Heart right ventricle (tissue), 16 donors: ENCODE measurements around the gene CTPS1. TPM values are rescaled to one million over a fixed set of nuclear protein-coding genes. Genes with fewer than 3 reads are reported as not detected.

Experiments used
- ATAC-seq, 8 donors: fragments of 200-7000 bp; cut with Tn5 transposase; one replicate each; pipeline ENCODE4 v1.9.1; 2020; ENCODE audit warnings: mild to moderate bottlenecking in 8 of 8, moderate library complexity in 8 of 8, moderate number of reproducible peaks in 1 of 8
- DNase-seq, 2 donors: peaks; one replicate each; pipeline ENCODE4 v3.0.0-alpha.2; 2020
- H3K27ac ChIP-seq, 10 donors: fragments of 200-600 bp; sonication (generic) in 2 of 10; one replicate each; pipeline versions ENCODE4 v1.5.0 to v1.8.0; 2020 to 2022; ENCODE audit warnings: mild to moderate bottlenecking in 3 of 10
- H3K27me3 ChIP-seq, 7 donors: fragments of 200-600 bp; one replicate each; pipeline ENCODE4 v1.8.0; 2021 to 2022; ENCODE audit warnings: mild to moderate bottlenecking in 2 of 7
- H3K36me3 ChIP-seq, 9 donors: fragments of 200-600 bp; sonication (generic) in 1 of 9; one replicate each; pipeline versions ENCODE4 v1.5.0 to v1.8.0; 2020 to 2022; ENCODE audit warnings: mild to moderate bottlenecking in 2 of 9
- H3K4me1 ChIP-seq, 9 donors: fragments of 200-600 bp; sonication (generic) in 1 of 9; one replicate each; pipeline versions ENCODE4 v1.5.0 to v1.8.0; 2020 to 2022; ENCODE audit warnings: mild to moderate bottlenecking in 4 of 9
- H3K4me3 ChIP-seq, 10 donors: fragments of 200-600 bp; sonication (generic) in 2 of 10; one replicate each; pipeline versions ENCODE4 v1.5.0 to v1.8.0; 2020 to 2022; ENCODE audit warnings: mild to moderate bottlenecking in 7 of 10, moderate library complexity in 2 of 10
- H3K9me3 ChIP-seq, 11 donors: fragments of 200-600 bp in 10 of 11; sonication (generic) in 2 of 11; one replicate each; pipeline versions ENCODE4 v1.5.0 to v1.8.0; 2013 to 2022; ENCODE audit warnings: mild to moderate bottlenecking in 2 of 11, control low read depth in 1 of 11, moderate library complexity in 1 of 11
- CTCF ChIP-seq, 9 donors: fragments of 200-600 bp; sonication (generic) in 2 of 9; IDR thresholded peaks; one replicate each; pipeline versions ENCODE4 v1.5.0 to v1.8.0; 2021 to 2022; ENCODE audit warnings: antibody characterized with exemption in 9 of 9, mild to moderate bottlenecking in 5 of 9, moderate library complexity in 1 of 9
- WGBS, 2 donors: extraction: QIAGEN DNeasy Blood & Tissue Kit; methylation state at CpG; one replicate each; pipeline ENCODE4 v1.1.7; 2013; ENCODE audit warnings: inconsistent platforms in 1 of 2; 5-methylcytosine and 5-hydroxymethylcytosine counted together
- intact Hi-C, 10 donors: fragments of 100-400 bp; cut with DNase I; formaldehyde crosslinking; loops; one replicate each; pipeline versions ENCODE4 v1.11.1 to v1.14.2; 2022
- polyA plus RNA-seq, 2 donors: library from polyadenylated mRNA; stranded (reverse); fragments of 200-250 nt; gene quantifications; one replicate each; pipeline ENCODE4 v1.2.3, GENCODE V29; 2013
- total RNA-seq, 10 donors: library from RNA; stranded (reverse); fragmentation: NEBNext Ultra II Directional in 3 of 10; extraction: Animal tissue kit (Norgen Biotek cat#: 25700) in 3 of 10; gene quantifications; one replicate each; pipeline versions ENCODE4 v1.2.1 to v1.2.4, GENCODE V29; 2021 to 2023
- donor health status: Arrhythmogenic right ventricular cardiomyopathy.
- donor health status: ischemic (EF 13 %, LVEDD 7.1; RV severe dilation, severe dysfunction).
- donor health status: healthy with polysubstance abuse.
- donor health status: DM: no; HTN: yes; CAD: no.
- donor health status: DM: no; HTN: no; CAD: no.
- donor health status: ischemic (EF 25% LVEDD 6.9; RV normal size, moderate dysfunction).
- donor health status: ischemic (EF 25% LVEDD 5.7; RV mildly dilated, moderate dysfunction).
- donor health status: healthy.
- donor health status: DM: yes; HTN: yes; CAD: no.
- donor health status: Ischemic cardiomyopathy.
- donor health status: ischemic (EF 35%, LVEDD 5.7; RV mildly dilated, moderate dysfunction).
- donor health status: nonischemic (EF 11% LVEDD 7.7; RV severe dilation, severe dysfunction).
- donor health status: DM: yes; HTN: yes; CAD: no.
- donor health status: PGD.
- donor health status: ischemic (EF 29% LVEDD 5.4; RV normal size, mild dysfunction).
- donor health status: nonischemic (EF 23%, LVEDD 6.1; RV moderate dilation, normal function).

The CTPS1 gene
- total and polyA plus RNA-seq, 12 donors = 4.6 to 12.1 (median 7.1) TPM

GRCh38 chr1:40980068-40980452 is 564 bp downstream of the CTPS1 start:
- Histone ChIP-seq H3K27me3 (no peaks in the 10 kb centered on the region), H3K4me3 (peak overlapping the region in 9 of 10 donors; percentile 67 to 91 (median 72)), H3K27ac (peak overlapping the region; percentile 79 to 94 (median 89)), H3K4me1 (peaks cover 0 to 32% (median 16%) of the 10 kb centered on the region in 9 donors), H3K36me3 (peaks cover 0 to 20% (median 0%) of the 10 kb centered on the region in 9 donors), H3K9me3 (no peaks in the 10 kb centered on the region)
- ATAC-seq (peak in 4 of 8 donors; percentile 4 to 23 (median 14)), DNase-seq (no peak)
- WGBS, 2 donors = 0 to 1% methylated on average over 35 to 49 of the region's 50 CpGs
- intact Hi-C loops = loop anchor here in 2 of 10 donors (10.0 kb wide), 2 partner anchors 125 to 135 kb away; no protein-coding TSS in a partner anchor
- no peak for TF ChIP-seq CTCF (IDR thresholded peaks at IDR 0.05)

GRCh38 chr1:40980453-40981121 is 1.1 kb downstream of the CTPS1 start:
- Histone ChIP-seq H3K27ac (peak overlapping the region; percentile 79 to 94 (median 89)), H3K9me3 (no peaks in the 10 kb centered on the region), H3K4me3 (peak overlapping the region in 9 of 10 donors; percentile 67 to 91 (median 72)), H3K36me3 (peaks cover 0 to 25% (median 0%) of the 10 kb centered on the region in 9 donors), H3K4me1 (peaks cover 0 to 32% (median 20%) of the 10 kb centered on the region in 9 donors), H3K27me3 (no peaks in the 10 kb centered on the region)
- intact Hi-C loops = loop anchor here in 2 of 10 donors (10.0 kb wide), 2 partner anchors 124 to 134 kb away; no protein-coding TSS in a partner anchor
- TF ChIP-seq CTCF (IDR thresholded peaks at IDR 0.05) = no peak
- 35 to 45% methylated on average over 26 to 27 of the region's 27 CpGs for WGBS, 2 donors
- peak in 1 of 2 donors; percentile 18 for DNase-seq
- no peak for ATAC-seq

GRCh38 chr1:40981691-40982448 is 2.4 kb downstream of the CTPS1 start:
- TF ChIP-seq CTCF (IDR thresholded peaks at IDR 0.05) = no peak
- Histone ChIP-seq H3K36me3 (peaks cover 0 to 38% (median 0%) of the 10 kb centered on the region in 9 donors), H3K4me1 (peaks cover 0 to 35% (median 21%) of the 10 kb centered on the region in 9 donors), H3K27me3 (no peaks in the 10 kb centered on the region), H3K9me3 (no peaks in the 10 kb centered on the region), H3K27ac (peak overlapping the region in 2 of 10 donors; percentile 22 to 26), H3K4me3 (peak overlapping the region in 2 of 10 donors; percentile 13 to 21)
- intact Hi-C loops = loop anchor here in 2 of 10 donors (10.0 kb wide), 2 partner anchors 123 to 133 kb away; no protein-coding TSS in a partner anchor
- peak in 1 of 8 donors; percentile 5 for ATAC-seq
- no peak for DNase-seq
- 61 to 65% methylated on average over 14 of the region's 14 CpGs for WGBS, 2 donors

GRCh38 chr1:40982721-40983120 is 3.2 kb downstream of the CTPS1 start:
- 80 to 85% methylated on average over 1 of the region's 1 CpG for WGBS, 2 donors
- Histone ChIP-seq H3K27me3 (no peaks in the 10 kb centered on the region), H3K36me3 (peaks cover 0 to 47% (median 0%) of the 10 kb centered on the region in 9 donors), H3K9me3 (no peaks in the 10 kb centered on the region), H3K27ac (peak overlapping the region in 1 of 10 donors; percentile 22), H3K4me3 (no peak overlapping the region), H3K4me1 (peaks cover 0 to 43% (median 21%) of the 10 kb centered on the region in 9 donors)
- TF ChIP-seq CTCF (IDR thresholded peaks at IDR 0.05) = no peak
- no peak for DNase-seq
- ATAC-seq = no peak
- intact Hi-C loops = loop anchor here in 2 of 10 donors (10.0 kb wide), 2 partner anchors 122 to 132 kb away; no protein-coding TSS in a partner anchor
